GM23338 (cell line): ENCODE data around the gene DNAJC8. TPM values are rescaled to one million over a fixed set of nuclear protein-coding genes. Genes with fewer than 3 reads are reported as not detected.

Experiments used
- ATAC-seq: fragments of 200-7000 bp; cut with Tn5 transposase; 3 replicates; pipeline ENCODE4 v1.9.1; 2020
- DNase-seq: peaks from one replicate; pipeline ENCODE4 v3.0.0-alpha.2; 2015; ENCODE audit warnings: low spot score
- H2AFZ ChIP-seq: fragments of 200-600 bp; sonication (generic); 2 replicates; pipeline ENCODE4 v1.8.0; 2016; ENCODE audit warnings: antibody characterized with exemption, mild to moderate bottlenecking, moderate library complexity
- H3F3A ChIP-seq: fragments of 200-600 bp; sonication (generic); replicated peaks from 2 replicates; pipeline ENCODE4 v1.8.0; 2017; ENCODE audit warnings: antibody characterized with exemption, mixed run types, low read depth
- H3K27ac ChIP-seq: fragments of 200-600 bp; sonication (generic); 2 replicates; pipeline ENCODE4 v1.6.1; 2016; ENCODE audit warnings: low read depth
- H3K27me3 ChIP-seq: fragments of 200-600 bp; sonication (generic); 2 replicates; pipeline ENCODE4 v1.8.0; 2016; ENCODE audit warnings: mild to moderate bottlenecking, mixed run types, moderate library complexity; ENCODE audit not compliant: insufficient read depth
- H3K36me3 ChIP-seq: fragments of 200-600 bp; sonication (generic); 2 replicates; pipeline ENCODE4 v1.8.0; 2016; ENCODE audit warnings: mild to moderate bottlenecking; ENCODE audit not compliant: insufficient read depth
- H3K4me1 ChIP-seq: fragments of 200-600 bp; sonication (generic); 2 replicates; pipeline ENCODE4 v1.8.0; 2016; ENCODE audit warnings: mild to moderate bottlenecking, moderate library complexity; ENCODE audit not compliant: insufficient read depth
- H3K4me2 ChIP-seq: fragments of 200-600 bp; sonication (generic); 2 replicates; pipeline ENCODE4 v1.7.1; 2017; ENCODE audit warnings: mixed run types
- H3K4me3 ChIP-seq: fragments of 200-600 bp; sonication (generic); 2 replicates; pipeline ENCODE4 v1.6.1; 2016; ENCODE audit warnings: mixed run types
- H3K79me2 ChIP-seq: fragments of 200-600 bp; sonication (generic); replicated peaks from 2 replicates; pipeline ENCODE4 v1.8.0; 2017; ENCODE audit warnings: mild to moderate bottlenecking; ENCODE audit not compliant: insufficient read depth
- H3K9me2 ChIP-seq: fragments of 200-600 bp; sonication (generic); 2 replicates; pipeline ENCODE4 v1.8.0; 2017; ENCODE audit not compliant: insufficient read depth
- H4K20me1 ChIP-seq: fragments of 200-600 bp; sonication (generic); replicated peaks from 2 replicates; pipeline ENCODE4 v1.8.0; 2017; ENCODE audit warnings: mild to moderate bottlenecking; ENCODE audit not compliant: insufficient read depth
- H3K27ac Mint-ChIP-seq: 2 replicates; pipeline ENCODE4 v1.8.0; 2020; ENCODE audit warnings: inconsistent platforms, mild to moderate bottlenecking, moderate library complexity, mixed read lengths
- H3K27me3 Mint-ChIP-seq: 3 replicates; pipeline ENCODE4 v1.8.0; 2022; ENCODE audit warnings: low read depth, mild to moderate bottlenecking, moderate library complexity, mixed read lengths, inconsistent platforms; ENCODE audit not compliant: insufficient read depth, poor library complexity
- H3K36me3 Mint-ChIP-seq: 3 replicates; pipeline ENCODE4 v1.8.0; 2021; ENCODE audit warnings: low read depth, mild to moderate bottlenecking, inconsistent platforms, moderate library complexity, mixed read lengths
- H3K4me1 Mint-ChIP-seq: 3 replicates; pipeline ENCODE4 v1.8.0; 2020; ENCODE audit warnings: mild to moderate bottlenecking, inconsistent platforms, mixed read lengths
- H3K4me3 Mint-ChIP-seq: 3 replicates; pipeline ENCODE4 v1.8.0; 2021; ENCODE audit warnings: moderate library complexity, mild to moderate bottlenecking, inconsistent platforms, mixed read lengths
- H3K9me3 Mint-ChIP-seq: 3 replicates; pipeline ENCODE4 v1.8.0; 2020; ENCODE audit warnings: moderate library complexity, mild to moderate bottlenecking, inconsistent platforms, mixed read lengths
- EZH2 ChIP-seq: fragments of 200-600 bp; sonication (generic); IDR thresholded peaks from one replicate; pipeline ENCODE4 v1.8.0; 2017; ENCODE audit warnings: antibody characterized with exemption, mild to moderate bottlenecking, low read depth; ENCODE audit not compliant: unreplicated experiment
- EZH2phosphoT487 ChIP-seq: fragments of 200-600 bp; sonication (generic); IDR thresholded peaks from one replicate; pipeline ENCODE4 v1.8.1; 2018; ENCODE audit warnings: antibody characterized with exemption; ENCODE audit not compliant: unreplicated experiment
- JUNB ChIP-seq: IDR thresholded peaks from one replicate; pipeline ENCODE4 v1.6.1; 2016; ENCODE audit warnings: antibody characterized with exemption; ENCODE audit not compliant: unreplicated experiment
- POLR2AphosphoS5 ChIP-seq: IDR thresholded peaks from 2 replicates; pipeline ENCODE4 v1.6.1; 2016; ENCODE audit warnings: antibody characterized with exemption, low read depth
- STAT1 ChIP-seq: IDR thresholded peaks from one replicate; pipeline ENCODE4 v1.6.1; 2016; ENCODE audit warnings: antibody characterized with exemption; ENCODE audit not compliant: unreplicated experiment
- ZNF114 ChIP-seq: fragments of 250-450 bp; sonication (Bioruptor Pico); IDR thresholded peaks from 2 replicates; pipeline ENCODE4 v1.5.0; 2020; ENCODE audit warnings: mild to moderate bottlenecking, moderate library complexity
- ZNF331 ChIP-seq: fragments of 250-450 bp; sonication (Bioruptor Pico); IDR thresholded peaks from 2 replicates; pipeline ENCODE4 v1.5.0; 2020; ENCODE audit warnings: low read depth, mild to moderate bottlenecking, moderate library complexity
- polyA plus RNA-seq: library from polyadenylated mRNA; unstranded; fragments of >200 nt; fragmentation: Nextera tagmentation; extraction: Ambion mirVana; gene quantifications from 2 replicates; pipeline ENCODE4 v1.2.1, GENCODE V29; 2016
- total RNA-seq: library from RNA; depleted of rRNA; stranded (reverse); fragments of >200 nt; shearing (Covaris generic); gene quantifications from 2 replicates; pipeline ENCODE4 v1.2.3, GENCODE V29; 2014
- TF ChIP-seq, protein P1 (sequence below): fragments of 250-450 bp; sonication (Bioruptor Pico); IDR thresholded peaks from 2 replicates; pipeline ENCODE4 v1.5.0; 2020; ENCODE audit warnings: mild to moderate bottlenecking, moderate library complexity
- TF ChIP-seq, protein P2 (sequence below): IDR thresholded peaks from one replicate; pipeline ENCODE4 v1.6.1; 2018; ENCODE audit warnings: antibody characterized with exemption; ENCODE audit not compliant: unreplicated experiment

The DNAJC8 gene
- total and polyA plus RNA-seq, 2 experiments from 2014 or later = 67.3 to 210 TPM

DNA sequence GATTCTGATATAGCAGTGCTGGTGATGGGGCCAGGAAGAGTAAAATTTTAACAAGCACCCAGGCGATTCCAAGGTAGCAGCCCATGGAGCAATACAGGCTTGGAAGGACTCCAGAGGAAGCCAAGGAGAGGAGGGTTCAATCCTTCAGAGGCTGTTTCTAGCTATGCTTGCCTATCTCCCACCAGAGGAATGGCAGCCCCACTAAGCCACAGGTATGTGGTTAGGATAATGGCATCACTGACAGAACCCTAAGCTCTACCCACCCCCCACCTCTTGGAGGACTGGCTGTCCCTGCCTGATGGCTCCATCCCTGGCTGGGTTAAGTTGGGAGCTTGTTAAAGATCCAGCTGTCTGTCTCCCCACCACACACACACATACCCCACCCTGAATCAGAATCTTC, 37.0 kb downstream of the DNAJC8 start:
- Histone ChIP-seq H3K4me1 (peaks cover 30% of the 10 kb centered on the region), H3K27me3 (no peaks in the 10 kb centered on the region), H4K20me1 (peaks cover 1% of the 10 kb centered on the region; the same call in 1 of the 2 replicates), H3F3A (peaks cover 21% of the 10 kb centered on the region; the same call in 1 of the 2 replicates), H2AFZ (no peak overlapping the region), H3K4me3 (no peak overlapping the region), H3K4me2 (peak overlapping the region; percentile 36; the same call in 1 of the 2 replicates), H3K27ac (peak overlapping the region; percentile 86; the same call in 1 of the 2 replicates), H3K79me2 (no peaks in the 10 kb centered on the region), H3K36me3 (peaks cover 16% of the 10 kb centered on the region), H3K9me2 (no peaks in the 10 kb centered on the region)
- H3K27me3 Mint-ChIP-seq = peaks cover 14% of the 10 kb centered on the region
- no peaks in the 10 kb centered on the region for H3K9me3 Mint-ChIP-seq
- no peak overlapping the region for H3K4me3 Mint-ChIP-seq
- DNase-seq (peak; percentile 21), ATAC-seq (peak; percentile 6; the same call in 2 of the 3 replicates)
- no peak for TF ChIP-seq ZNF114 (CRISPR knock-in tag)
- no peak for TF ChIP-seq ZNF331 (CRISPR knock-in tag)
- TF ChIP-seq STAT1 = no peak
- TF ChIP-seq EZH2phosphoT487 = no peak
- TF ChIP-seq, protein P1, sequence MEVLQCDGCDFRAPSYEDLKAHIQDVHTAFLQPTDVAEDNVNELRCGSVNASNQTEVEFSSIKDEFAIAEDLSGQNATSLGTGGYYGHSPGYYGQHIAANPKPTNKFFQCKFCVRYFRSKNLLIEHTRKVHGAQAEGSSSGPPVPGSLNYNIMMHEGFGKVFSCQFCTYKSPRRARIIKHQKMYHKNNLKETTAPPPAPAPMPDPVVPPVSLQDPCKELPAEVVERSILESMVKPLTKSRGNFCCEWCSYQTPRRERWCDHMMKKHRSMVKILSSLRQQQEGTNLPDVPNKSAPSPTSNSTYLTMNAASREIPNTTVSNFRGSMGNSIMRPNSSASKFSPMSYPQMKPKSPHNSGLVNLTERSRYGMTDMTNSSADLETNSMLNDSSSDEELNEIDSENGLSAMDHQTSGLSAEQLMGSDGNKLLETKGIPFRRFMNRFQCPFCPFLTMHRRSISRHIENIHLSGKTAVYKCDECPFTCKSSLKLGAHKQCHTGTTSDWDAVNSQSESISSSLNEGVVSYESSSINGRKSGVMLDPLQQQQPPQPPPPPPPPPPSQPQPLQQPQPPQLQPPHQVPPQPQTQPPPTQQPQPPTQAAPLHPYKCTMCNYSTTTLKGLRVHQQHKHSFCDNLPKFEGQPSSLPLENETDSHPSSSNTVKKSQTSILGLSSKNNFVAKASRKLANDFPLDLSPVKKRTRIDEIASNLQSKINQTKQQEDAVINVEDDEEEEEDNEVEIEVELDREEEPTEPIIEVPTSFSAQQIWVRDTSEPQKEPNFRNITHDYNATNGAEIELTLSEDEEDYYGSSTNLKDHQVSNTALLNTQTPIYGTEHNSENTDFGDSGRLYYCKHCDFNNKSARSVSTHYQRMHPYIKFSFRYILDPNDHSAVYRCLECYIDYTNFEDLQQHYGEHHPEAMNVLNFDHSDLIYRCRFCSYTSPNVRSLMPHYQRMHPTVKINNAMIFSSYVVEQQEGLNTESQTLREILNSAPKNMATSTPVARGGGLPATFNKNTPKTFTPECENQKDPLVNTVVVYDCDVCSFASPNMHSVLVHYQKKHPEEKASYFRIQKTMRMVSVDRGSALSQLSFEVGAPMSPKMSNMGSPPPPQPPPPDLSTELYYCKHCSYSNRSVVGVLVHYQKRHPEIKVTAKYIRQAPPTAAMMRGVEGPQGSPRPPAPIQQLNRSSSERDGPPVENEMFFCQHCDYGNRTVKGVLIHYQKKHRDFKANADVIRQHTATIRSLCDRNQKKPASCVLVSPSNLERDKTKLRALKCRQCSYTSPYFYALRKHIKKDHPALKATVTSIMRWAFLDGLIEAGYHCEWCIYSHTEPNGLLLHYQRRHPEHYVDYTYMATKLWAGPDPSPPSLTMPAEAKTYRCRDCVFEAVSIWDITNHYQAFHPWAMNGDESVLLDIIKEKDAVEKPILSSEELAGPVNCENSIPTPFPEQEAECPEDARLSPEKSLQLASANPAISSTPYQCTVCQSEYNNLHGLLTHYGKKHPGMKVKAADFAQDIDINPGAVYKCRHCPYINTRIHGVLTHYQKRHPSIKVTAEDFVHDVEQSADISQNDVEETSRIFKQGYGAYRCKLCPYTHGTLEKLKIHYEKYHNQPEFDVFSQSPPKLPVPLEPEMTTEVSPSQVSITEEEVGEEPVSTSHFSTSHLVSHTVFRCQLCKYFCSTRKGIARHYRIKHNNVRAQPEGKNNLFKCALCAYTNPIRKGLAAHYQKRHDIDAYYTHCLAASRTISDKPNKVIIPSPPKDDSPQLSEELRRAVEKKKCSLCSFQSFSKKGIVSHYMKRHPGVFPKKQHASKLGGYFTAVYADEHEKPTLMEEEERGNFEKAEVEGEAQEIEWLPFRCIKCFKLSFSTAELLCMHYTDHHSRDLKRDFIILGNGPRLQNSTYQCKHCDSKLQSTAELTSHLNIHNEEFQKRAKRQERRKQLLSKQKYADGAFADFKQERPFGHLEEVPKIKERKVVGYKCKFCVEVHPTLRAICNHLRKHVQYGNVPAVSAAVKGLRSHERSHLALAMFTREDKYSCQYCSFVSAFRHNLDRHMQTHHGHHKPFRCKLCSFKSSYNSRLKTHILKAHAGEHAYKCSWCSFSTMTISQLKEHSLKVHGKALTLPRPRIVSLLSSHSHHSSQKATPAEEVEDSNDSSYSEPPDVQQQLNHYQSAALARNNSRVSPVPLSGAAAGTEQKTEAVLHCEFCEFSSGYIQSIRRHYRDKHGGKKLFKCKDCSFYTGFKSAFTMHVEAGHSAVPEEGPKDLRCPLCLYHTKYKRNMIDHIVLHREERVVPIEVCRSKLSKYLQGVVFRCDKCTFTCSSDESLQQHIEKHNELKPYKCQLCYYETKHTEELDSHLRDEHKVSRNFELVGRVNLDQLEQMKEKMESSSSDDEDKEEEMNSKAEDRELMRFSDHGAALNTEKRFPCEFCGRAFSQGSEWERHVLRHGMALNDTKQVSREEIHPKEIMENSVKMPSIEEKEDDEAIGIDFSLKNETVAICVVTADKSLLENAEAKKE (CRISPR knock-in tag) = no peak
- no peak for TF ChIP-seq POLR2AphosphoS5
- TF ChIP-seq EZH2 = no peak
- TF ChIP-seq, protein P2, sequence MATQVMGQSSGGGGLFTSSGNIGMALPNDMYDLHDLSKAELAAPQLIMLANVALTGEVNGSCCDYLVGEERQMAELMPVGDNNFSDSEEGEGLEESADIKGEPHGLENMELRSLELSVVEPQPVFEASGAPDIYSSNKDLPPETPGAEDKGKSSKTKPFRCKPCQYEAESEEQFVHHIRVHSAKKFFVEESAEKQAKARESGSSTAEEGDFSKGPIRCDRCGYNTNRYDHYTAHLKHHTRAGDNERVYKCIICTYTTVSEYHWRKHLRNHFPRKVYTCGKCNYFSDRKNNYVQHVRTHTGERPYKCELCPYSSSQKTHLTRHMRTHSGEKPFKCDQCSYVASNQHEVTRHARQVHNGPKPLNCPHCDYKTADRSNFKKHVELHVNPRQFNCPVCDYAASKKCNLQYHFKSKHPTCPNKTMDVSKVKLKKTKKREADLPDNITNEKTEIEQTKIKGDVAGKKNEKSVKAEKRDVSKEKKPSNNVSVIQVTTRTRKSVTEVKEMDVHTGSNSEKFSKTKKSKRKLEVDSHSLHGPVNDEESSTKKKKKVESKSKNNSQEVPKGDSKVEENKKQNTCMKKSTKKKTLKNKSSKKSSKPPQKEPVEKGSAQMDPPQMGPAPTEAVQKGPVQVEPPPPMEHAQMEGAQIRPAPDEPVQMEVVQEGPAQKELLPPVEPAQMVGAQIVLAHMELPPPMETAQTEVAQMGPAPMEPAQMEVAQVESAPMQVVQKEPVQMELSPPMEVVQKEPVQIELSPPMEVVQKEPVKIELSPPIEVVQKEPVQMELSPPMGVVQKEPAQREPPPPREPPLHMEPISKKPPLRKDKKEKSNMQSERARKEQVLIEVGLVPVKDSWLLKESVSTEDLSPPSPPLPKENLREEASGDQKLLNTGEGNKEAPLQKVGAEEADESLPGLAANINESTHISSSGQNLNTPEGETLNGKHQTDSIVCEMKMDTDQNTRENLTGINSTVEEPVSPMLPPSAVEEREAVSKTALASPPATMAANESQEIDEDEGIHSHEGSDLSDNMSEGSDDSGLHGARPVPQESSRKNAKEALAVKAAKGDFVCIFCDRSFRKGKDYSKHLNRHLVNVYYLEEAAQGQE = no peak
- no peak for TF ChIP-seq JUNB
- H3K27ac Mint-ChIP-seq = no peak overlapping the region
- peaks cover 27% of the 10 kb centered on the region for H3K36me3 Mint-ChIP-seq
- peaks cover 28% of the 10 kb centered on the region for H3K4me1 Mint-ChIP-seq
